T-helper 1 cell (primary cell): ENCODE results near the gene MFAP1.
A peak's percentile ranks its signal among the peaks of the same experiment; 100 is the strongest.
"Not testable (repeated sequence)": the region's sequence is repeated elsewhere in the genome, so short reads cannot be mapped to it uniquely, and the experiment has no call there.

Source experiments
- DNase-seq, 5 donors: peaks; one replicate each; pipeline ENCODE4 v3.0.0-alpha.2; 2012 to 2020

Gene MFAP1

GRCh38 chr15:43821505-43821904 is 3.0 kb downstream of the MFAP1 start:
- DNase-seq: no peak

GRCh38 chr15:43815064-43815463 is 9.4 kb downstream of the MFAP1 start:
- DNase-seq: not testable (repeated sequence)

- DNase-seq: no peak
Measured at GRCh38 chr15:43808960-43809678, 15.4 kb downstream of the MFAP1 start.

- no peak for DNase-seq
Measured at GRCh38 chr15:43808435-43808950, 16.0 kb downstream of the MFAP1 start.

GRCh38 chr15:43802676-43803075 is 21.8 kb downstream of the MFAP1 start:
- DNase-seq: not testable (repeated sequence)

GRCh38 chr15:43800286-43801141 is 24.0 kb downstream of the MFAP1 start, which contains the start of gene HYPK:
TSS of gene HYPK (plus strand) at chr15:43800599. CDS start at chr15:43800623, 24 bp downstream.
- DNase-seq: peak; percentile 83 to 93 (median 88)

- DNase-seq: no peak
Measured at GRCh38 chr15:43799945-43800285, 24.6 kb downstream of the MFAP1 start, which contains the start of gene SERINC4. TSS of gene SERINC4 (minus strand) at chr15:43800220. CDS start at chr15:43799986, 234 bp downstream.

- no peak for DNase-seq
Measured at GRCh38 chr15:43799209-43799944, 25.1 kb downstream of the MFAP1 start.

- no peak for DNase-seq
Measured at GRCh38 chr15:43796566-43796965, 27.9 kb downstream of the MFAP1 start.

GRCh38 chr15:43795997-43796396 is 28.5 kb downstream of the MFAP1 start:
- DNase-seq: no peak

- no peak for DNase-seq
Measured at GRCh38 chr15:43795197-43795596, 29.3 kb downstream of the MFAP1 start.

- DNase-seq: no peak
Measured at GRCh38 chr15:43794269-43795037, 30.0 kb downstream of the MFAP1 start.

- no peak for DNase-seq
Measured at GRCh38 chr15:43793647-43794046, 30.8 kb downstream of the MFAP1 start.

- DNase-seq: peak in 1 of 5 donors; percentile 38
Measured at GRCh38 chr15:43792761-43793476, 31.6 kb downstream of the MFAP1 start.

GRCh38 chr15:43791993-43792760 is 32.3 kb downstream of the MFAP1 start, which contains the start of gene SERF2:
TSS of gene SERF2 (plus strand) at chr15:43792320. CDS start at chr15:43792377, 57 bp downstream.
- DNase-seq: peak; percentile 99 to 100 (median 99)

GRCh38 chr15:43789409-43789808 is 35.1 kb downstream of the MFAP1 start:
- no peak for DNase-seq

- DNase-seq: no peak
Measured at GRCh38 chr15:43779016-43779415, 45.5 kb downstream of the MFAP1 start.

GRCh38 chr15:43777267-43777914 is 47.1 kb downstream of the MFAP1 start:
- peak; percentile 70 to 82 (median 76) for DNase-seq

GRCh38 chr15:43776718-43777266 is 47.7 kb downstream of the MFAP1 start, which contains the start of gene ELL3:
TSS of gene ELL3 (minus strand) at chr15:43776966. CDS start at chr15:43776901, 65 bp downstream.
- DNase-seq: peak; percentile 65 to 74 (median 72)
